ENCODE results near the gene PRDX5. TPM values are rescaled to one million over a fixed set of nuclear protein-coding genes. Genes with fewer than 3 reads are reported as not detected.

The PRDX5 gene
- total RNA-seq, 1 experiment from 2014 or later: 255 TPM

DNA sequence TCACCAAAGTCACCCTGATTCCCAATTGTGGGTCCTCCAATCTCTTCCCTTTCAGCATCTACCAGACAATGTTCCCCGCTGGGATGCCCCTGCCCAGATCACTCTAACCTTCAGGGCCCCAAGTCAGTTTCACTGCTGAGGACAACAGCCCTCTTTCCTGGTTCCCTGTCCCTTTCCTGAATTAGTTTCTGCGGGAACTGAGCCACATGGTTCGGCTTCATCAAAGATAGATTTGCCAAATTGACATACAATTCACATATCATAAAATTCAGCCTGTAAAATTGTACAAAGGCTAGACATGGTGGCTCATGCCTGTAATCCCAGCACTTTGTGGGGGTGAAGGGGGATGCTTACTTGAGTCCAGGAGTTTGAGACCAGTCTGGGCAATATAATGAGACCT is 10.1 kb downstream of the PRDX5 start (continued):
- TF ChIP-seq SP1 (CRISPR knock-in tag; conservative IDR thresholded peaks at IDR 0.05): no peak
- TF ChIP-seq PRRX2 (CRISPR knock-in tag; IDR thresholded peaks at IDR 0.05): no peak

DNA sequence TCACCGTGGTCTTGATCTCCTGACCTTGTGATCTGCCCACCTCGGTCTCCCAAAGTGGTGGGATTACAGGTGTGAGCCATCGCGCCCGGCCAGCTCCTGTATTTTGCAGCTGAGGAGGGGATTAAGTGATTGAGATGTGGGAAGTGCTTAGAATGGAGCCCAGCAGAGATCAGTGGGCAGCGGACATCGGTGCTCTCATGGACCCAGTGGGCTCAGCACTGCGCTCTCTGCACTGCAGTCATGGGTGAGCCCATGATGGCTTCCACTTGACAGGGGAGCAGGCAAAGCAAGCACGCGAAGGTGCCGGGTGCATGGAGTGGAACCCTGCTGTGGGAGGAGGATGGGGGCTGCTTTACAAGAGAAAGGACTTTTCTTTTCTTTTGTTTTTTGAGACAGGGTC is 13.0 kb downstream of the PRDX5 start:
- Mint-ChIP-seq H3K4me1 (peaks cover 10% of the 10 kb centered on the region), H3K36me3 (no peaks in the 10 kb centered on the region), H3K27me3 (ENCODE audit: low read depth) (peaks cover 14% of the 10 kb centered on the region; the same call in 1 of the 2 replicates), H3K4me3 (no peak overlapping the region), H3K9me3 (0 out of 2 replicates have a peak, but pooled peaks cover 3% of the 10 kb centered on the region), H3K27ac (no peak overlapping the region)
- ATAC-seq: no peak
- ChIA-PET POLR2A (interaction anchor here (1.0 kb wide), 1 partner anchor 14 kb away, joined by 6 read pairs; the partner anchor contains the start of genes PRDX5 and TRMT112), CTCF (interaction anchor here (0.5 to 4.8 kb wide), 22 partner anchors 11 to 557 kb away, joined by 3 to 118 read pairs (median 6); partner anchors contain the start of genes BAD, CCDC88B, ESRRA and PRDX5)
- peak; percentile 11 for DNase-seq (ENCODE audit: low spot score)
- TF ChIP-seq ZNF423 (CRISPR knock-in tag; IDR thresholded peaks at IDR 0.05) (peak; percentile 33; the same call in 1 of the 2 replicates), TEAD1 (CRISPR knock-in tag; IDR thresholded peaks at IDR 0.05) (no peak)

DNA sequence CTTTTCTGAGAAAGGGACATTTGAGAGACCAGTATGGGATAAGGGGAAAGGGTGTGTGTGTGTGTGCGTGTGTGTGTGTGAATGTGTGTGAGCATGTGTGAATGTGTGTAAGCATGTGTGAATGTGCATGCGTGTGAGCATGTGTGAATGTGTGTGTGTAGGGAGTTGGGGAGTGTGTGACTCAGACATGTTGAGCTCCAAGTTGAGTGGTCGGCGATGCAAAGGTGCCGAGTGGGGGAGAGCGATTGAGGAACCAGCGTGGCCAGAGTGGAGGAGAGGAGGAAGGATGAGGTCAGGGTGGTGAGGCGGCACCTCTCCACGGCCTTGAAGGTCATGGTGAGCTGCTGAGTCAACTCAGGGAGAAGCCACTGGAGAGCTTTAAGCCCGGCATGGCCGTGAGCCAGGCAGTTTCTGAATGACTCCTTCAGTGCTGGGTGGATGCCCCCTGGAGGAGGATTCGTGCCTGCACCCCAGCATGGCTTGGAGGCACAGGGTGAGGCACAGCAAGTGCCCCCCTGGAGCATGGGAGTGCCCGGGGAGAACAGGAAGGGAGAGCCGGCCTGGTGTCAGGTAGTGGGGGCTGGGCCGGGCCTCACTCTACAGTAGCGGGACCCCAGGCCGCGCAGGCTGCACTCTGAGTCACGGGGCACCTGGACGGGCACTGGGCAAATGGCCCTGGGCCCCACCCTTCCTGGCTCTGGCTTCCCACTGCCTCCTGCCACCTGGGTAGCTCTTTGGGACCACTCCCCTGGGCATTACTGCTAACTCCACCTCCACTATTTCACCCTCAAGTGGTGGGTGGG is 13.8 kb downstream of the PRDX5 start:
- ATAC-seq: peak; percentile 79
- Mint-ChIP-seq H3K36me3 (no peaks in the 10 kb centered on the region), H3K27me3 (ENCODE audit: low read depth) (peaks cover 11% of the 10 kb centered on the region; the same call in 1 of the 2 replicates), H3K27ac (peak overlapping the region; percentile 11), H3K4me3 (no peak overlapping the region), H3K9me3 (0 out of 2 replicates have a peak, but pooled peaks cover 3% of the 10 kb centered on the region), H3K4me1 (peaks cover 10% of the 10 kb centered on the region)
- POLR2A ChIA-PET: interaction anchor here (1.0 kb wide), 1 partner anchor 15 kb away, joined by 6 read pairs; the partner anchor contains the start of genes PRDX5 and TRMT112
- DNase-seq (ENCODE audit: low spot score): peak; percentile 65
- TF ChIP-seq ELF4 (CRISPR knock-in tag; IDR thresholded peaks at IDR 0.05; ENCODE audit: low read depth) (no peak), SP1 (CRISPR knock-in tag; conservative IDR thresholded peaks at IDR 0.05) (no peak), FOXP1 (CRISPR knock-in tag; IDR thresholded peaks at IDR 0.05; ENCODE audit: borderline replicate concordance) (0 out of 2 replicates have a peak, but pooled peaks have one; percentile 41), RELA (CRISPR knock-in tag; IDR thresholded peaks at IDR 0.05; ENCODE audit: borderline replicate concordance) (peak; percentile 73; the same call in 1 of the 2 replicates), IRF2 (CRISPR knock-in tag; IDR thresholded peaks at IDR 0.05; ENCODE audit: borderline replicate concordance, low read depth) (no peak), ZNF423 (CRISPR knock-in tag; IDR thresholded peaks at IDR 0.05) (peak; percentile 61)
- TF ChIP-seq, protein P1, sequence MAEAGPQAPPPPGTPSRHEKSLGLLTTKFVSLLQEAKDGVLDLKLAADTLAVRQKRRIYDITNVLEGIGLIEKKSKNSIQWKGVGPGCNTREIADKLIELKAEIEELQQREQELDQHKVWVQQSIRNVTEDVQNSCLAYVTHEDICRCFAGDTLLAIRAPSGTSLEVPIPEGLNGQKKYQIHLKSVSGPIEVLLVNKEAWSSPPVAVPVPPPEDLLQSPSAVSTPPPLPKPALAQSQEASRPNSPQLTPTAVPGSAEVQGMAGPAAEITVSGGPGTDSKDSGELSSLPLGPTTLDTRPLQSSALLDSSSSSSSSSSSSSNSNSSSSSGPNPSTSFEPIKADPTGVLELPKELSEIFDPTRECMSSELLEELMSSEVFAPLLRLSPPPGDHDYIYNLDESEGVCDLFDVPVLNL (CRISPR knock-in tag; IDR thresholded peaks at IDR 0.05; ENCODE audit: borderline replicate concordance, low read depth): no peak
- TF ChIP-seq, protein P2, sequence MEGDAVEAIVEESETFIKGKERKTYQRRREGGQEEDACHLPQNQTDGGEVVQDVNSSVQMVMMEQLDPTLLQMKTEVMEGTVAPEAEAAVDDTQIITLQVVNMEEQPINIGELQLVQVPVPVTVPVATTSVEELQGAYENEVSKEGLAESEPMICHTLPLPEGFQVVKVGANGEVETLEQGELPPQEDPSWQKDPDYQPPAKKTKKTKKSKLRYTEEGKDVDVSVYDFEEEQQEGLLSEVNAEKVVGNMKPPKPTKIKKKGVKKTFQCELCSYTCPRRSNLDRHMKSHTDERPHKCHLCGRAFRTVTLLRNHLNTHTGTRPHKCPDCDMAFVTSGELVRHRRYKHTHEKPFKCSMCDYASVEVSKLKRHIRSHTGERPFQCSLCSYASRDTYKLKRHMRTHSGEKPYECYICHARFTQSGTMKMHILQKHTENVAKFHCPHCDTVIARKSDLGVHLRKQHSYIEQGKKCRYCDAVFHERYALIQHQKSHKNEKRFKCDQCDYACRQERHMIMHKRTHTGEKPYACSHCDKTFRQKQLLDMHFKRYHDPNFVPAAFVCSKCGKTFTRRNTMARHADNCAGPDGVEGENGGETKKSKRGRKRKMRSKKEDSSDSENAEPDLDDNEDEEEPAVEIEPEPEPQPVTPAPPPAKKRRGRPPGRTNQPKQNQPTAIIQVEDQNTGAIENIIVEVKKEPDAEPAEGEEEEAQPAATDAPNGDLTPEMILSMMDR (IDR thresholded peaks at IDR 0.05): no peak
- CTCF ChIA-PET: interaction anchor here (0.7 to 4.8 kb wide), 30 partner anchors 8 to 556 kb away, joined by 3 to 118 read pairs (median 6); partner anchors contain the start of genes BAD, CCDC88B, ESRRA and PLCB3

DNA sequence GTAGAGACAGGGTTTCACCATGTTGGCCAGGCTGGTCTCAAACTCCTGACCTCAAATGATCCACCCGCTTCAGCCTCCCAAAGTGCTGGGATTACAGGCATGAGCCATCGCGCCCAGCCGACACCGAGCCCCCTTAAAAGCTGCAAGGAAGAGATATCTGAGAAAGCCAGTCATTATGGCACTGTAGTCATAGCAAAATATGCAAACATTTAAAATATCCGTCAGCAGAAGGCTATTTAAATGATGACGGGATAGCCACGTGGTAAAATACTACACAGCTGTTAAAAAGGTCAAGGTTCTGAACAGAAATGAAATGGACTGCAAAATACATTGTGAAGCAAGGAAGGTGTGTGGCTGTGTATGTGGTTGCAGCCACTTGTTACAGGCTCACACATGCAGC is 15.6 kb downstream of the PRDX5 start:
- ChIA-PET CTCF (interaction anchor here (4.1 to 4.8 kb wide), 3 partner anchors 8 to 29 kb away, joined by 23 to 118 read pairs (median 70); partner anchors contain the start of genes CCDC88B and ESRRA), POLR2A (no interaction called here)
- H3K36me3 Mint-ChIP-seq: no peaks in the 10 kb centered on the region
- H3K4me3 Mint-ChIP-seq: no peak overlapping the region
- peaks cover 11% of the 10 kb centered on the region for H3K27me3 Mint-ChIP-seq (ENCODE audit: low read depth)
- no peaks in the 10 kb centered on the region for H3K9me3 Mint-ChIP-seq
- H3K27ac Mint-ChIP-seq: no peak overlapping the region
- ATAC-seq (no peak), DNase-seq (ENCODE audit: low spot score) (no peak)
- H3K4me1 Mint-ChIP-seq: peaks cover 10% of the 10 kb centered on the region
- no peak for TF ChIP-seq JAZF1 (CRISPR knock-in tag; IDR thresholded peaks at IDR 0.05)
